Right atrium auricular region (tissue), 2 donors: Measurements from ENCODE around the gene NME3. TPM values are rescaled to one million over a fixed set of nuclear protein-coding genes. Genes with fewer than 3 reads are reported as not detected.

Experiments used
- DNase-seq: peaks from one replicate; pipeline ENCODE4 v3.0.0-alpha.2; 2019; ENCODE audit warnings: low spot score
- H3K27ac ChIP-seq, 2 donors: fragments of 200-600 bp; sonication (generic); 1 replicate in 1 of 2; 2 replicates in 1 of 2; pipeline ENCODE4 v1.5.1; 2016 to 2019
- H3K27me3 ChIP-seq, 2 donors: fragments of 200-600 bp; sonication (generic); one replicate each; pipeline versions ENCODE4 v1.5.1 to v1.6.0; 2017 to 2019
- H3K36me3 ChIP-seq: fragments of 200-600 bp; sonication (generic); one replicate; pipeline ENCODE4 v1.5.1; 2016
- H3K4me1 ChIP-seq, 2 donors: fragments of 200-600 bp; sonication (generic); one replicate each; pipeline versions ENCODE4 v1.5.1 to v1.6.0; 2017 to 2019
- H3K4me3 ChIP-seq, 2 donors: fragments of 200-600 bp; sonication (generic); 1 replicate in 1 of 2; 2 replicates in 1 of 2; pipeline ENCODE4 v1.5.1; 2017 to 2019; ENCODE audit warnings: mild to moderate bottlenecking in 1 of 2, moderate library complexity in 1 of 2
- H3K9me3 ChIP-seq, 2 donors: fragments of 200-600 bp; sonication (generic); one replicate each; pipeline ENCODE4 v1.5.1; 2019
- total RNA-seq, 2 donors: library from RNA; depleted of rRNA; stranded (reverse); fragments of >200 nt; gene quantifications; one replicate each; pipeline ENCODE4 v1.1.0, GENCODE V29; 2016
- TF ChIP-seq, protein P1 (sequence below), 2 donors: fragments of 200-600 bp; sonication (generic); IDR thresholded peaks; one replicate each; pipeline ENCODE4 v1.5.1; 2019; ENCODE audit warnings: antibody characterized with exemption in 2 of 2

Gene NME3
- total RNA-seq, 2 donors from 2014 or later = 51.3 to 56.2 TPM

GRCh38 chr16:1729445-1729844, 41.9 kb downstream of the NME3 start:
- TF ChIP-seq, protein P1, sequence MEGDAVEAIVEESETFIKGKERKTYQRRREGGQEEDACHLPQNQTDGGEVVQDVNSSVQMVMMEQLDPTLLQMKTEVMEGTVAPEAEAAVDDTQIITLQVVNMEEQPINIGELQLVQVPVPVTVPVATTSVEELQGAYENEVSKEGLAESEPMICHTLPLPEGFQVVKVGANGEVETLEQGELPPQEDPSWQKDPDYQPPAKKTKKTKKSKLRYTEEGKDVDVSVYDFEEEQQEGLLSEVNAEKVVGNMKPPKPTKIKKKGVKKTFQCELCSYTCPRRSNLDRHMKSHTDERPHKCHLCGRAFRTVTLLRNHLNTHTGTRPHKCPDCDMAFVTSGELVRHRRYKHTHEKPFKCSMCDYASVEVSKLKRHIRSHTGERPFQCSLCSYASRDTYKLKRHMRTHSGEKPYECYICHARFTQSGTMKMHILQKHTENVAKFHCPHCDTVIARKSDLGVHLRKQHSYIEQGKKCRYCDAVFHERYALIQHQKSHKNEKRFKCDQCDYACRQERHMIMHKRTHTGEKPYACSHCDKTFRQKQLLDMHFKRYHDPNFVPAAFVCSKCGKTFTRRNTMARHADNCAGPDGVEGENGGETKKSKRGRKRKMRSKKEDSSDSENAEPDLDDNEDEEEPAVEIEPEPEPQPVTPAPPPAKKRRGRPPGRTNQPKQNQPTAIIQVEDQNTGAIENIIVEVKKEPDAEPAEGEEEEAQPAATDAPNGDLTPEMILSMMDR (IDR thresholded peaks at IDR 0.05) = no peak
- no peaks in the 10 kb centered on the region for H3K27me3 ChIP-seq
- no peak for DNase-seq

GRCh38 chr16:1729026-1729425, 42.3 kb downstream of the NME3 start:
- TF ChIP-seq, protein P1 (IDR thresholded peaks at IDR 0.05) = no peak
- Histone ChIP-seq H3K4me1 (peaks cover 0 to under 1% of the 10 kb centered on the region in 2 donors), H3K27me3 (no peaks in the 10 kb centered on the region), H3K9me3 (no peaks in the 10 kb centered on the region), H3K27ac (no peak overlapping the region), H3K36me3 (peaks cover 75% of the 10 kb centered on the region), H3K4me3 (no peak overlapping the region)
- DNase-seq = no peak

More at GRCh38 chr16:1729445-1729844, 41.9 kb downstream of the NME3 start:
- Histone ChIP-seq H3K9me3 (no peaks in the 10 kb centered on the region), H3K36me3 (peaks cover 77% of the 10 kb centered on the region), H3K4me3 (no peak overlapping the region), H3K27ac (no peak overlapping the region), H3K4me1 (no peaks in the 10 kb centered on the region)

DNA sequence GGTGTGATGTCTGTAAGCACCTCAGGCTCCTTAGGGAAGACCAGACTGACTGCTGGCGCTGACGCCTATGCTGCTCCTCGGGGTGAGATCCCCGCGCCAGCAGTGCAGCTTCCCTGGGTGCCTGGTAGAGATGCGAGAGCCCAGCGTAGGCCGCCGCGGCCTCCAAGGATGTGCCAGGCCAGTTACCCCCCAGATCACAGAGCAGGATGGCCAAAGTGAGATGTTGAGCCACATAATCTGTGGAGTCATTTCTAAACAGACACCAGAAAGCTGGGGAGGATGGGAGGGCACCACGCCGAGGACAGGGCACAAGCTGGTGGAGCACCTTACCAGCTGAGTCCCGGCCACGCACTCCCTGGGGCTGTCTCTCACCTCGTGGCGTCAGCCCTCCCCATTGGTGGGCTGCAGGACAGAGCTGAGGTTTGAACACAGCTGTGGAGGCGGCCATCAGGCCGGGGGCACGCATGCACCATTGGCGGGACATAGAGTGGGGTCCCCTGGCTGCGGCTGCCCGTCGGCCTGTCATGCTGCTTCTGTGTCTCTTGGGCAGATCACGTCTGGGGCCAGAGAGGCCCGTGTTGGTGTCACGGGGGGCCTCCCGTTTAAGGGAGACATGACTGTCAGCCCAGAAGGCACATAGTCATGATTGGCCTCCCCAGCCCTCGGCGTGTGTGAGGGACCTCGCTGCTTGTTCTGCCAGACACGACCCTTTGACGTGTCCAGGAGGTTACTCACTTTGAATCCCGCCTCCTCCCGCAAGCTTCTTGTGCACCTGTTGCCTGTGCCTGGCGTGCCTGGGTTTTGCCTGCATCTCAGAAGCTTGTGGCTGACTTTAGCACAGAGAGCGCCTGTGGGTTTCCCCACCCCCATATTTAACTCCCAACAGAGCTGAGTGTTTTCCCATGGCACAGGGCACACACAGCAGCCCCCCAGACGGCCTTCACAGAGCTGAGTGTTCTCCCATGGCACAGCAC, 43.4 kb downstream of the NME3 start:
- Histone ChIP-seq H3K9me3 (no peaks in the 10 kb centered on the region), H3K36me3 (peaks cover 64% of the 10 kb centered on the region), H3K27ac (no peak overlapping the region), H3K4me1 (peaks cover 0 to 12% of the 10 kb centered on the region in 2 donors), H3K4me3 (no peak overlapping the region), H3K27me3 (no peaks in the 10 kb centered on the region)
- DNase-seq = no peak
- TF ChIP-seq, protein P1 (IDR thresholded peaks at IDR 0.05) = no peak

GRCh38 chr16:1726661-1727502, 44.5 kb downstream of the NME3 start:
- TF ChIP-seq, protein P1 (IDR thresholded peaks at IDR 0.05) = no peak
- peaks cover 0 to 22% of the 10 kb centered on the region in 2 donors for H3K4me1 ChIP-seq
- H3K9me3 ChIP-seq = no peaks in the 10 kb centered on the region
- H3K27ac ChIP-seq = no peak overlapping the region
- DNase-seq = no peak
- H3K36me3 ChIP-seq = peaks cover 55% of the 10 kb centered on the region
- H3K27me3 ChIP-seq = no peaks in the 10 kb centered on the region
- no peak overlapping the region for H3K4me3 ChIP-seq

- Histone ChIP-seq H3K27ac (no peak overlapping the region), H3K9me3 (no peaks in the 10 kb centered on the region), H3K27me3 (no peaks in the 10 kb centered on the region), H3K4me1 (peaks cover 0 to 41% of the 10 kb centered on the region in 2 donors), H3K4me3 (no peak overlapping the region), H3K36me3 (peaks cover 44% of the 10 kb centered on the region)
- no peak for DNase-seq
- TF ChIP-seq, protein P1 (IDR thresholded peaks at IDR 0.05) = no peak
These were observed 46.9 kb downstream of the NME3 start for GRCh38 chr16:1724491-1724890.
